Cardiac septum (tissue), 1 donor: ENCODE data around the gene GMPR2. TPM values are rescaled to one million over a fixed set of nuclear protein-coding genes. Genes with fewer than 3 reads are reported as not detected.

Source experiments
- DNase-seq: peaks from one replicate; pipeline ENCODE4 v3.0.0-alpha.2; 2020; ENCODE audit warnings: low spot score
- intact Hi-C: fragments of 100-400 bp; cut with DNase I; formaldehyde crosslinking; loops from one replicate; pipeline ENCODE4 v1.14.0; 2022
- total RNA-seq: library from RNA; stranded (reverse); fragmentation: NEBNext Ultra II Directional; extraction: Animal tissue kit (Norgen Biotek cat#: 25700); gene quantifications from one replicate; pipeline ENCODE4 v1.2.1, GENCODE V29; 2021
- donor health status: DM: no; HTN: no; CAD: no.

The GMPR2 gene
- total RNA-seq, 1 donor from 2014 or later = 33.2 TPM

GRCh38 chr14:24277606-24278321, 45.0 kb downstream of the GMPR2 start:
- no peak for DNase-seq
- intact Hi-C loops = no loop called here

- no peak for DNase-seq
- intact Hi-C loops = no loop called here
These were observed 45.7 kb downstream of the GMPR2 start for GRCh38 chr14:24278424-24278823.

GRCh38 chr14:24279301-24280186, 46.8 kb downstream of the GMPR2 start:
- intact Hi-C loops = no loop called here
- no peak for DNase-seq

- intact Hi-C loops = no loop called here
- DNase-seq = no peak
These were observed 48.2 kb downstream of the GMPR2 start for GRCh38 chr14:24280797-24281460.

- DNase-seq = no peak
- intact Hi-C loops = no loop called here
These were observed 48.9 kb downstream of the GMPR2 start for GRCh38 chr14:24281636-24282035.

GRCh38 chr14:24282736-24283135, 50.0 kb downstream of the GMPR2 start:
- DNase-seq = no peak

GRCh38 chr14:24283796-24284460, 51.2 kb downstream of the GMPR2 start:
- intact Hi-C loops = no loop called here
- no peak for DNase-seq

More at GRCh38 chr14:24282736-24283135, 50.0 kb downstream of the GMPR2 start:
- intact Hi-C loops = no loop called here

- intact Hi-C loops = no loop called here
- DNase-seq = no peak
These were observed 51.8 kb downstream of the GMPR2 start for GRCh38 chr14:24284501-24285035.

GRCh38 chr14:24285351-24285750, 52.6 kb downstream of the GMPR2 start:
- no peak for DNase-seq
- intact Hi-C loops = no loop called here

- intact Hi-C loops = no loop called here
- DNase-seq = no peak
These were observed 54.3 kb downstream of the GMPR2 start for GRCh38 chr14:24286996-24287395.

Other genes starting within 250 kb of the GMPR2 start
- 26.2 TPM for gene DHRS4L2, start 244.0 kb upstream of the GMPR2 start, total RNA-seq
- gene CARMIL3, start 180.9 kb upstream of the GMPR2 start, total RNA-seq = 0.05 TPM
- 1.4 TPM for gene CPNE6, start 161.4 kb upstream of the GMPR2 start, total RNA-seq
- gene PCK2, start 138.6 kb upstream of the GMPR2 start, total RNA-seq = 2.2 TPM
- 54.1 TPM for gene DCAF11, start 118.2 kb upstream of the GMPR2 start, total RNA-seq
- 2.4 TPM for gene NRL, start 118.0 kb upstream of the GMPR2 start, total RNA-seq
- gene FITM1, start 102.3 kb upstream of the GMPR2 start, total RNA-seq = 112 TPM
- gene PSME1, start 96.7 kb upstream of the GMPR2 start, total RNA-seq = 61.3 TPM
- 14.6 TPM for gene EMC9, start 91.3 kb upstream of the GMPR2 start, total RNA-seq
- 49.7 TPM for gene PSME2, start 86.3 kb upstream of the GMPR2 start, total RNA-seq
- gene RNF31, start 85.4 kb upstream of the GMPR2 start, total RNA-seq = 31.3 TPM
- gene IRF9, start 71.7 kb upstream of the GMPR2 start, total RNA-seq = 44.8 TPM
- gene REC8, start 60.8 kb upstream of the GMPR2 start, total RNA-seq = 5.7 TPM
- 15.7 TPM for gene IPO4, start 44.1 kb upstream of the GMPR2 start, total RNA-seq
- 19.1 TPM for gene TM9SF1, start 37.5 kb upstream of the GMPR2 start, total RNA-seq
- gene TSSK4, start 27.2 kb upstream of the GMPR2 start, total RNA-seq = not detected
- 30.0 TPM for gene CHMP4A, start 19.4 kb upstream of the GMPR2 start, total RNA-seq
- gene MDP1, start 16.9 kb upstream of the GMPR2 start, total RNA-seq = 16.7 TPM
- 167 TPM for gene NEDD8, start 562 bp upstream of the GMPR2 start, total RNA-seq
- gene TINF2, start 9.7 kb downstream of the GMPR2 start, total RNA-seq = 42.3 TPM
- 0.48 TPM for gene TGM1, start 30.2 kb downstream of the GMPR2 start, total RNA-seq
- gene RABGGTA, start 38.7 kb downstream of the GMPR2 start, total RNA-seq = 13.3 TPM
- gene DHRS1, start 66.9 kb downstream of the GMPR2 start, total RNA-seq = 8.5 TPM
- gene NOP9, start 66.9 kb downstream of the GMPR2 start, total RNA-seq = 28.3 TPM
- 2.4 TPM for gene CIDEB, start 75.0 kb downstream of the GMPR2 start, total RNA-seq
- 2.2 TPM for gene LTB4R2, start 77.2 kb downstream of the GMPR2 start, total RNA-seq
- 1.8 TPM for gene LTB4R, start 78.6 kb downstream of the GMPR2 start, total RNA-seq
- gene ADCY4, start 102.1 kb downstream of the GMPR2 start, total RNA-seq = 71.9 TPM
- gene RIPK3, start 107.1 kb downstream of the GMPR2 start, total RNA-seq = 3.5 TPM
- gene NFATC4, start 135.3 kb downstream of the GMPR2 start, total RNA-seq = 13.3 TPM
- 5.0 TPM for gene NYNRIN, start 166.1 kb downstream of the GMPR2 start, total RNA-seq
- 1.2 TPM for gene CBLN3, start 196.7 kb downstream of the GMPR2 start, total RNA-seq
- 23.5 TPM for gene KHNYN, start 197.0 kb downstream of the GMPR2 start, total RNA-seq
- gene SDR39U1, start 209.8 kb downstream of the GMPR2 start, total RNA-seq = 58.5 TPM